IPS-NIHi11 (cell line): Measurements from ENCODE around the gene LRP1-AS.

Source experiments
- DNase-seq: peaks from one replicate; pipeline ENCODE4 v3.0.0; 2012; ENCODE audit warnings: mixed read lengths, low spot score

The LRP1-AS gene

DNA sequence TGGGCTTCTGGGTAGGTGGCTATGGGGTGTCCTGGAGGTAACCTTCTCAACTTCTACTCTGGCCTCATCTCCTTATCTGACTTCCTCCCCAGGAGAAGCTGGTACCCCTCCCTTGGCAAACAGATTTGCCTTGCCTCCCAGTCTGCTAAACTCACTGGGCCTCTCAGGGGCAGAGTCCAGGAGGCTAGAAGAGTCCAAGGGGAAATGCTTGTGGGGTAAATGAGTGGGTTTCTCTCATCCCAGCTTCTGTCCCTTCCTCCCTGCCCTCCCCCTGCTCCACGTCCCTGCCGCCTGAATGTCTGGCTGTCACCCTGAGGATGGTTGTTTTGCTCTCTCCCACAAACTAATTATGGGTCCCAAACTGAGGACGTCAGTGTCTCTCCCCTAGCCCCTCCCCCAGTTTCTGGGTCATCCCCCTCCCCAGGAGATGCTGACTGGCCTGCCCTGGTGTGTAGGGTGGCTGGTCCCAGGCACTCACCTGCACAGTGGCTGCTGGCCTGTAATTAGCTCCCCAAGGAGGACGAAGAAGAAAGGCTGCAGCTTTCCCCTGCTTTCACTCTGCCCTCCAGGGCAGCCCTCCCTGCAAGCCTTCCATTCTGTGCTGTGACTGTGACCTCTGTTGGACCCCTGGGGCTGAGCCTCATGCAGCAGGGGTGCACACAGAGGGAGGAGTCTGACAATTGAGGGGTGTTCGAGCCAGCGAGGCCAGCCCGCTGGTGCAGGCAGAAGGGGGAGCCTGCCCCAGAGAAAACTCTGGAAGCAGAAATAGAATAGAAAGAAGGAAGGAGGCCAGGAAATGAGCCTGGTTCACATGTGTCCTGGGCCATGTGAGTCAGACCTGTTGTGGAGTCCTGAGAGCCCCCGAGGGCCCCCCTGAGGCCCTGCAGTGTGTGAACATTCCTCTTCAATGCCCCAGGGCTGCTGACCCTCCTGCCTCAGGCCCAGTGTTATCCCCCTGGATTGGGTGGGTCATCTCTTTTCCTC, at the start of gene LRP1-AS:
TSS of gene LRP1-AS (minus strand) at position 659 of the 984 bp plus-strand sequence.
- no peak for DNase-seq

GRCh38 chr12:57196956-57197355, 49.5 kb upstream of the LRP1-AS start:
- DNase-seq: no peak

- DNase-seq: no peak
These were observed 49.0 kb upstream of the LRP1-AS start for GRCh38 chr12:57196439-57196838.

- no peak for DNase-seq
These were observed 48.4 kb upstream of the LRP1-AS start for GRCh38 chr12:57195611-57196371.

DNA sequence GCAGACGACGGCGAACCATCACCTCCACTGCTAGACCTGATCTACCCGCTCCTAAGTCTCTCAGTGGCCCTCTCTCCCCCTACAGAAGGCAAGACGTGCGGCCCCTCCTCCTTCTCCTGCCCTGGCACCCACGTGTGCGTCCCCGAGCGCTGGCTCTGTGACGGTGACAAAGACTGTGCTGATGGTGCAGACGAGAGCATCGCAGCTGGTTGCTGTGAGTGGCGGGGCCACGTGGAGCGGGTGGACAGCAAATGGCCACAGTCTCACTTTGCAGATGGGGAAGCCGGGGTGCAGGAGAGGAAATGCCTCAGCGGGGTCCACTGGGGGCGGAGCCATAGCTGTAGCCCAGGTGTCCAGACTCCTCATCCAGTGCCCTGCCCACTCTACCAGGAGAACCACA, 47.8 kb upstream of the LRP1-AS start:
- no peak for DNase-seq

GRCh38 chr12:57194253-57194652, 46.8 kb upstream of the LRP1-AS start:
- no peak for DNase-seq

DNA sequence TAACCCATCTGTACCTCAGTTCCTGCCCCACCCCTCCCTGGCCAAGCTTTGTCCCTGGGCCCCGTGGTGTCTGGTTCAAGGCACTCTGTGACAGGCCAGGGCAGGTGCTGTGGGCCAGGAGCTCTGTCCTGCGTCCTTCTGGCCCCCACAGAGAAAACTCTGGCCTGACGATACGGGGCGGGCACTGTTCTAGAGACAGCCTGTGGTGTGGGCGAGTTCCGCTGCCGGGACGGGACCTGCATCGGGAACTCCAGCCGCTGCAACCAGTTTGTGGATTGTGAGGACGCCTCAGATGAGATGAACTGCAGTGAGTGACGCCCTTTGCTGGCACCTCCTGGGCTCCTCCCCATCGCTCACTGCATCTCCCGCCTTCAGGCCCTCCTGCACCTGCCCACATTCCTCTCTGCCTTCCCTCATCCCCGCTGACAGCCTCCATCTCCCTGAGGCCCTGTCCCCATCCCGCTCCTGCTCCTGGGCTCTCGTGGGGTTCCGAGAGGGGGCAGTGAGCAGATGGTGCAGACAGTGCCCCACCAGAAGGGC, 46.4 kb upstream of the LRP1-AS start:
- no peak for DNase-seq

GRCh38 chr12:57192920-57193319, 45.5 kb upstream of the LRP1-AS start:
- no peak for DNase-seq

- no peak for DNase-seq
These were observed 44.0 kb upstream of the LRP1-AS start for GRCh38 chr12:57191410-57191809.

DNA sequence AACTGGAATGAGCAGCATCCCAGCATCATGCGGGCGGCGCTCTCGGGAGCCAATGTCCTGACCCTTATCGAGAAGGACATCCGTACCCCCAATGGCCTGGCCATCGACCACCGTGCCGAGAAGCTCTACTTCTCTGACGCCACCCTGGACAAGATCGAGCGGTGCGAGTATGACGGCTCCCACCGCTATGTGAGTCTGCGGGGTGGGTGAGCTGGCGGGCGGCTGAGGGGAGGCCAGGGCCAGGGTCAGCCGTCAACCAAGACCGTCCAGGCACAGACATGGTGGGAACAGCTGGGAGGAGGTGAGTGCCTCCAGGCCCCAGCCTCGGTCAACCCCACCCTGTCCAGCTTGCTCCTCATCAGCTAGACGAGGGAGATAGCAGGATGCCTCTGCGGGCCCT, 43.4 kb upstream of the LRP1-AS start:
- no peak for DNase-seq

DNA sequence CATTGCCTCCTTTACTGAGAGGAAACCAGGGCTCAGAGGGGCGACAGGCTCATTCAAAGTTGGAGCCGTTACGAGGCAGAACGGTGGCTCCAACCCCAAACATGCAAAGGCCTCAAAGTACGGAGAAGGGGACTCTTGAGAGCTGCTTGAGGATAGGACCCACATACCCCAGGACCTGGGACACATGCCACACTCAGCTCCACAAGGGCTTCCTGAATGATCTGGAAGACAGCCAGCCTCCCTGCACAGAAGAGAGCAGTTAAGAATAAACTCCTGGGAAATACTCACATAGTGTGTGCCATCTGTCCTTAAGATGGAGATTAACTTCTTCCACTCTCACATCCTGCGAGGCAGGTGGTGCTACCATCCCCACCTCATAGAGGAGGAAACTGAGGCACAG, 42.6 kb upstream of the LRP1-AS start:
- DNase-seq: no peak

DNA sequence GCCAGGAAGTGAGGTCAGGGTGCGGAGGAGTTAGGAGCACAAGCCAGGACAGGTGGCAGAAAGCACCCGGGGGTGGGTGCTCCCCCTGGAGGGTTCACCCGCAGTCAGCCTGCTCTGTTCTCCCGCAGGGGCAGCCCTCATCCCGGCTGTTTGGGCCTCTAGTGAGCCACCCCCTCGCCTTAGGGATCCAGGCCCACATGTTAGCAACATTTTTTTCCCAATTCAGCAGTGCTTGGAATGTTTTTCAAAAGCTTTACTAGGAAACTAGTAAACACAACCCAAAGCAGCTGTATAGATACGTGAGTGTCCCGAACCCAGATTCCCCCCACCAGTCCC, 40.6 kb upstream of the LRP1-AS start:
- DNase-seq: no peak

GRCh38 chr12:57187222-57188089, 40.0 kb upstream of the LRP1-AS start:
- no peak for DNase-seq

DNA sequence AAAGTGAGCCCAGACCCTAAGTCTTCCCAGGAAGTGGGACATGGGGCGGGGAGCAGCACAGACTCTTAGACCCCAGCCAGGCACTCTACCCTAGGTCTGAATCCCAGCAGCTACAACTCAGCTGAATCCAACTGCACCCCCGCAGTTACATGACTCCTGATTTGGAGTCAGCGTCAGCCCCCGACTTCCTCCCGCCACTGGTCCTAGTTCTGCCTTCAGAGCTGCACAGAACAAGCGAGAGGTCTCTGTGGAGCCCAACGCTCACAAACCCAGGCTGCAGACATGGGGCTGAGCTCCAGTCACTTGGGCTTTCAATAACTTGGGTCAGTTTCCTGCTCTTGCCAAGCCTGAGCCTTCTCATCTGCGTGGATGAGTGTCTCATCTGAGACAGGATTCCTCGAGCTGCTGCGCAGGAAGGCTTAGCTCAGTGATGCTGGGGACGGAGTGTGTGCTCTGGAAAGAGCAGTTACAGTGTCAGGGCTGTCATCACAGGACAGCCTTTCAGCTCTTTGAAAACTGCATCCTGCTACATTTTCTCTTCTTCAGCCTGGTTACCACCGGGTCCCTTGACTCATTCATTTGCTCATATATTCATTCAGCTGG, 38.6 kb upstream of the LRP1-AS start:
- no peak for DNase-seq

GRCh38 chr12:57185403-57185802, 38.0 kb upstream of the LRP1-AS start:
- DNase-seq: no peak

- no peak for DNase-seq
These were observed 36.7 kb upstream of the LRP1-AS start for GRCh38 chr12:57183939-57184725.

- peak; percentile 99 for DNase-seq
These were observed 35.6 kb upstream of the LRP1-AS start for GRCh38 chr12:57182918-57183575.

DNA sequence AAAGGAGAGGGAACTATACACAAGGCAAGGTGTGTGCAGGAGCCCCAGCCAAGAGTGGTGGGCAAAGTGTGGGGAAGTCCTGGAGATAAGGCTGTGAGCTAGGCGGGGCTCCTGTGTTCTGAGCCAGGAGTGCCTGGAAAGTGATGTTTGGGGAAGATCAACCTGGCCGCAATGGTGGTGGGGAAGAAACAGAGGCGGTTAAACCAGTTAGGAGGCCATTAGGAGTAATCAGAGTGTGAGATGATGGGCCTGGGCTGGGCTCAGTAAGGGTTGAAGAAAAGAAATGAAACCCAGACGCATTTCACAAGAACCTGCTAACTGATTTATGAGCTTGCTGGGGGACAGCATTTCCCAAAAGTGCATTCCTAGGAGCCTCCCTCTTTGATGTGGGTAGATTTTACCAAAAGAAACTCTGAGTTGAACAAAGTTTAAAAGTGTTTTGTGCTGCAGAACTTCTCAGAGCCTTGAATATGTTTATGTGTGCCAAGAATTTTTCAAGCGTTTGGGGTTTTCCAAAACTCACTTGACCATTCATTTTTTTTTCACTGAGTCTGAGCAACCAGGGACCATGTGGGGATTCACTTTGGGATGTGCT, 34.2 kb upstream of the LRP1-AS start:
- DNase-seq: no peak

GRCh38 chr12:57181072-57181471, 33.7 kb upstream of the LRP1-AS start:
- no peak for DNase-seq
